ENCODE measurements around the gene PACRG. TPM values are rescaled to one million over a fixed set of nuclear protein-coding genes. Genes with fewer than 3 reads are reported as not detected.

PACRG gene
- total RNA-seq, 1 donor from 2014 or later = 2.4 TPM

- TF ChIP-seq CTCF (IDR thresholded peaks at IDR 0.05; ENCODE audit: unreplicated experiment) = no peak
- no peaks in the 10 kb centered on the region for H3K36me3 Mint-ChIP-seq (ENCODE audit: insufficient read depth)
Measured at GRCh38 chr6:163226181-163226835, 498.5 kb downstream of the PACRG start.

GRCh38 chr6:163226836-163227485 lies 499.2 kb downstream of the PACRG start:
- Mint-ChIP-seq H3K4me3 (ENCODE audit: low read depth) (no peak overlapping the region), H3K9me3 (ENCODE audit: low read depth) (peaks cover 4% of the 10 kb centered on the region), H3K4me1 (ENCODE audit: low read depth) (no peaks in the 10 kb centered on the region), H3K27me3 (peaks cover 3% of the 10 kb centered on the region), H3K27ac (no peak overlapping the region), H3K36me3 (ENCODE audit: insufficient read depth) (no peaks in the 10 kb centered on the region)
- no peak for DNase-seq (ENCODE audit: low spot score, unreplicated experiment)
- no peak for TF ChIP-seq CTCF (IDR thresholded peaks at IDR 0.05; ENCODE audit: unreplicated experiment)

More at GRCh38 chr6:163226181-163226835, 498.5 kb downstream of the PACRG start:
- H3K4me1 Mint-ChIP-seq (ENCODE audit: low read depth) = no peaks in the 10 kb centered on the region
- no peak overlapping the region for H3K4me3 Mint-ChIP-seq (ENCODE audit: low read depth)
- DNase-seq (ENCODE audit: low spot score, unreplicated experiment) = no peak
- peaks cover 4% of the 10 kb centered on the region for H3K9me3 Mint-ChIP-seq (ENCODE audit: low read depth)
- peaks cover 3% of the 10 kb centered on the region for H3K27me3 Mint-ChIP-seq
- H3K27ac Mint-ChIP-seq = no peak overlapping the region

GRCh38 chr6:163228041-163228440 lies 500.3 kb downstream of the PACRG start:
- no peak for TF ChIP-seq CTCF (IDR thresholded peaks at IDR 0.05; ENCODE audit: unreplicated experiment)
- Mint-ChIP-seq H3K27ac (no peak overlapping the region), H3K36me3 (ENCODE audit: insufficient read depth) (no peaks in the 10 kb centered on the region), H3K27me3 (peaks cover 7% of the 10 kb centered on the region), H3K4me1 (ENCODE audit: low read depth) (no peaks in the 10 kb centered on the region), H3K4me3 (ENCODE audit: low read depth) (no peak overlapping the region), H3K9me3 (ENCODE audit: low read depth) (peaks cover 4% of the 10 kb centered on the region)
- no peak for DNase-seq (ENCODE audit: low spot score, unreplicated experiment)

- Mint-ChIP-seq H3K4me1 (ENCODE audit: low read depth) (no peaks in the 10 kb centered on the region), H3K27ac (no peak overlapping the region), H3K4me3 (ENCODE audit: low read depth) (no peak overlapping the region), H3K27me3 (peaks cover 7% of the 10 kb centered on the region), H3K9me3 (ENCODE audit: low read depth) (peaks cover 4% of the 10 kb centered on the region), H3K36me3 (ENCODE audit: insufficient read depth) (no peaks in the 10 kb centered on the region)
- TF ChIP-seq CTCF (IDR thresholded peaks at IDR 0.05; ENCODE audit: unreplicated experiment) = no peak
- no peak for DNase-seq (ENCODE audit: low spot score, unreplicated experiment)
Measured at GRCh38 chr6:163229050-163229449, 501.3 kb downstream of the PACRG start.

GRCh38 chr6:163230901-163231300 lies 503.1 kb downstream of the PACRG start:
- H3K9me3 Mint-ChIP-seq (ENCODE audit: low read depth) = no peaks in the 10 kb centered on the region
- H3K36me3 Mint-ChIP-seq (ENCODE audit: insufficient read depth) = no peaks in the 10 kb centered on the region
- H3K4me3 Mint-ChIP-seq (ENCODE audit: low read depth) = no peak overlapping the region
- H3K4me1 Mint-ChIP-seq (ENCODE audit: low read depth) = no peaks in the 10 kb centered on the region
- no peak for TF ChIP-seq CTCF (IDR thresholded peaks at IDR 0.05; ENCODE audit: unreplicated experiment)
- H3K27ac Mint-ChIP-seq = no peak overlapping the region
- H3K27me3 Mint-ChIP-seq = peaks cover 7% of the 10 kb centered on the region
- no peak for DNase-seq (ENCODE audit: low spot score, unreplicated experiment)

All from progenitor cell of endocrine pancreas (in vitro differentiated cells).